HG03108 (cell line): ENCODE data around the gene ACAD10.
"Not testable (repeated sequence)": the region's sequence is repeated elsewhere in the genome, so short reads cannot be mapped to it uniquely, and the experiment has no call there.

ENCODE experiments used
- ATAC-seq: cut with Tn5 transposase; IDR thresholded peaks from one replicate; pipeline ENCODE4 v1.9.1; 2021; ENCODE audit warnings: moderate library complexity; ENCODE audit not compliant: unreplicated experiment

The ACAD10 gene

DNA sequence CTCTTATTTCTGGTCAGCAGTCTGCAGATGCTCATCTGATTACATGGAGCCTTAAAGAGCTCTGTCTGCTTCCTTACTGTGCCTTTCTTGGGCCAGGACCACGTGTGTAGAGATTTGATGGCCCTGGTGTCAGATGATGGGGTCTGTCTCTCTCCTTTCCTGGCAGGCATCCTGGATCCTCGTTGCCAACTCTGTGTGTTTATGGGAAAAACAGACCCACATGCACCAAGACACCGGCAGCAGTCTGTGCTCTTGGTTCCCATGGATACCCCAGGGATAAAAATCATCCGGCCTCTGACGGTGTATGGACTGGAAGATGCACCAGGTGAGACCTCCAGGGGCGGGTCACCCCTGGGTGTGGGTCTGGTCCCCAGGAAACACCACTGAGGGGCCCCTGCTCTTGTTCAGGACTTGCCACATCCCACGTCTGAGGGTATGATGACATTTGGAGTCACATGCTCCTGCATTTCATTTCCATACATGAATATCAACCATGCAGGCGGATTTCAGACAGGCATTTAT lies 62.4 kb downstream of the ACAD10 start:
- ATAC-seq, result no peak

- no peak for ATAC-seq
Observed at GRCh38 chr12:111748867-111749266, 63.0 kb downstream of the ACAD10 start.

DNA sequence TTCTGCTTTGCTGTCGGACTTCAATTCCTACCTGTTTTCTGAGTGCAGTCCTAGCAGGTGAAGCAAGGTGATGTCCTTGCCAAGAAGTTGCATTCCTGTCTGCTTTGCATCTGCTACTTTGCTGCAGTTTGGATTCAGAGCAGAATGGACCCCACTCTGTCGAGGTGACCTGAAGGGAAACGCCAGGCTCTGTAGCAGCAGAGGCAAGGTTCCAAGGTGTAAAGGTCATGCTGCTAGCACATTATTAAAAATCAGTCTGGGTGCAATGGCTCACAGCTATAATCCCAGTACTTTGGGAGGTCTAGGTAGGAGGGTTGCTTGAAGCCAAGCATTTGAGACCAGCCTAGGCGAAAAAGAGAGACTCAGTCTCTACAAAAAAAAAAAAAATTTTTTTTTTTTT lies 63.5 kb downstream of the ACAD10 start:
- no peak for ATAC-seq

- no peak for ATAC-seq
Observed at GRCh38 chr12:111753144-111753881, 67.5 kb downstream of the ACAD10 start.

GRCh38 chr12:111754671-111755070 lies 68.8 kb downstream of the ACAD10 start:
- ATAC-seq, result no peak

- no peak for ATAC-seq
Observed at GRCh38 chr12:111756196-111756595, 70.3 kb downstream of the ACAD10 start.

DNA sequence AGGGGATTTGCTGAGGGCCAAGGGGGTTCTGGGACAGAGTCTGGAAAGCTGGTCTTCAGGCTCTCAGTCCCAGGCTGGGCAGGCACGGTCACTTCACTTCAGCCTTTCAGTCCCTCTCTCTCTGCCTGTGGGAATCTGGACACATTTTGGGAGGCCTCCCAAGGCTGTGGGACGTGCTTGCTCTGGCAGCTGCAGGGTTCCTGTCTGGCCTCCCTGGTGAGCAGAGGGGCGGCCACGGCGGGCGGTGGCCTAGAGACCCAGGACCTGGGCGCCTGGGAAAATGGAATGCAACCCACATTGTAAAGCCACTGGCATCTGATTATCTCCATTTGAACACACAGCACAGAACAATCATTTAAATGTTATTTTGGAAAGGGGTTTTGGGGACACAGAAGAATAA lies 70.8 kb downstream of the ACAD10 start:
- no peak for ATAC-seq

- peak; percentile 39 for ATAC-seq
Observed at GRCh38 chr12:111757361-111758119, 71.7 kb downstream of the ACAD10 start.

- ATAC-seq, result no peak
Observed at GRCh38 chr12:111758120-111758561, 72.3 kb downstream of the ACAD10 start.

GRCh38 chr12:111759271-111759670 lies 73.4 kb downstream of the ACAD10 start:
- no peak for ATAC-seq

DNA sequence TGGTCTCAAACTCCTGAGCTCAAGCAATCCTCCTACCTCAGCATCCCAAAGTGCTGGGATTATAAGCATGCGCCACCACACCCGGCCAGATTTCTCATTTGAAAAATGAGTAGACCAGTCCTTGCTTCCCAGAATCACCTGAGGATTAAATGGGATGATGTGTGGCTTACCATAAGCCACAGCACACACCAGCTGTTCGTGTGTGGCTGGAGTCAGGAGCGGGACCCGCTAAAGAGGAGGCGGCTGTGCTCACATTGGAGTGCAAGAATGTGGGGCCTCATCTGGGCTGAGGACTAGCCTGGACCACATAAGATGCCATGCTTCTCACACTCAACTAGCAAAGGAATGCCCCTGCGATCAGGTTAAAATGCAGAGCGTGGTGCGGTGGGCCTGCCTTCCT lies 74.1 kb downstream of the ACAD10 start:
- ATAC-seq, result no peak

DNA sequence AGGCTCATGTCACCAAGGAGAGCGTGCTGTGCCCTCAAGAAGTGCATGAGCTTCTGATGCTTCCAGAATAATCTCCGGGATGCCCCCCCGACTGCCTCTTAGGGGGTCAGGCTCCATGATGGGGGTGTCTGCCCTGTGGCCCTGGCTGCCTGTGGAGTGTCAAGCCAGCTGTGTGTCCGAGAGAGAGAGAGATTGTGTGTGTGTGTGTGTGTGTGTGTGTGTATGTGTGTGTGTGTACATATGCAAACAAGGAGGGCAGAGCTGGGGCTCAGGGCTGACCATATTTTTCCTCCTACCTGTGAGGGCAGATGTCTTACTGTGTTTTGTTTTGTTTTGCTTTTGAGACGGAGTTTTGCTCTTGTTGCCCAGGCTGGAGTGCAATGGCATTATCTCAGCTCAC lies 75.2 kb downstream of the ACAD10 start:
- no peak for ATAC-seq

- ATAC-seq, result no peak
Observed at GRCh38 chr12:111761706-111762105, 75.9 kb downstream of the ACAD10 start.

- not testable (repeated sequence) for ATAC-seq
Observed at GRCh38 chr12:111763552-111763951, 77.7 kb downstream of the ACAD10 start.

DNA sequence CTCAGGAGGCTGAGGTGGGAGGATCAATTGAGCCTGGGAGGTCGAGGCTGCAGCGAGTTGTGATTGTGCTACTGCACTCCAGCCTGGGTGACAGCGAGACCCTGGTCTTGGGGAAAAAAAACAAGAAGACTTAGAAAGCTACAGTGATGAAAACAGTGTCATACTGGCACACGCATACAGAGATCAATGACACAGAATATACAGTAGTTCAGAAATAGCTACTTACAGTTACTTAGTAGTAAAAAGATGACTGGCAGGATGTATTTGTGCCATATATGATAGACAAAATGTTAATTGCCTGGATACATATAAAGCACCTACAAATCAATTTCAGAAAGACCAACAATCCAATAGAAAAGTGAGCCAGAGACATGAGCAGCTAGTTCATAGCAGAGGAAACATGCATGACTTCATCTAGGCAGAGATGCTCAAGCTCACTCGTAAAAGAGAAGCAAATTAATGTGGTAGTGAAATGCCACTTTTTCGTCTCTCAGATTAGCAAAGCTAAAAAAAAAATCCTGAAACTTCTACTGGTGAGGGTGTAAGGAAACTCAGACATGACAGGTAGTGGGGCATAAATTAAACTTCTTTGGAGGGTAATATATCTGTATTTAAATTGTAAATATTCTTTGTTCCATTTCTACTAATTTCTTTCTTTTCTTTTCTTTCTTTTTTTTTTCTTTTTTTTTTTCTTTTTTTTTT lies 78.4 kb downstream of the ACAD10 start:
- ATAC-seq, result peak; percentile 46

DNA sequence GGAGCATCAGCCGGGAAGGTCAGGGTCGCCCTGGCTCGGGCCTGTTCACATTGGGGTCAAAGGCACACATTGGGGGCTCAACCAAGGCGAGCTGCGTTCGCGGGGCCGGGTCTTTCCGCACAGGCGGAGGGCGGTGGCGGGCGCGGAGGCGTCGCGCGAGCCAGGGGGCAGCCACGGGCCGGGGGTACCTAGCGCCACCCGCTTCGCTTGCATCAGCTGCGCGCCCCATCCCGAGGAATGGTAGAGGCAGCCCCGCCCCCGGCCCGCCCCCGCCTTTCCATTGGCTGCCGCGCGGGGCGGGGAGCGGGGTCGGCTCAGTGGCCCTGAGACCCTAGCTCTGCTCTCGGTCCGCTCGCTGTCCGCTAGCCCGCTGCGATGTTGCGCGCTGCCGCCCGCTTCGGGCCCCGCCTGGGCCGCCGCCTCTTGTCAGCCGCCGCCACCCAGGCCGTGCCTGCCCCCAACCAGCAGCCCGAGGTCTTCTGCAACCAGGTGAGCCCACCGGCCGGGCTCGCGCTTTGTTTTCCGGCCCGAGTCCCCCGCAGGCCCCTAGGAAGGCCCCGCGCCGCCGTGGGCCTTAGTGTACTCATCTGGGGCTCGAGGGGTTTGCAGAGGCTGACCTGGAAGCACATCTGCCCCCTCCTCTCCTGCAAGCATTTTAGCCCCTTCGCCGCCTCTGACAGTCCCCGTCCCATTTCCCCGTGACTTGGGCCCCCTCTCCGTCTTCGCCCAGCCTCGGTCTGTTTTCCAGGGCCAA lies 80.9 kb downstream of the ACAD10 start, which contains the start of gene ALDH2:
TSS of gene ALDH2 (plus strand) at position 326 of the 754 bp plus-strand sequence. CDS start at position 376, 50 bp downstream.
- ATAC-seq, result peak; percentile 37

GRCh38 chr12:111767362-111768158 lies 81.7 kb downstream of the ACAD10 start:
- ATAC-seq, result no peak

- no peak for ATAC-seq
Observed at GRCh38 chr12:111768159-111768895, 82.5 kb downstream of the ACAD10 start.

GRCh38 chr12:111769599-111769998 lies 83.7 kb downstream of the ACAD10 start:
- no peak for ATAC-seq
